ENCODE results near the gene NKD2. TPM values are rescaled to one million over a fixed set of nuclear protein-coding genes. Genes with fewer than 3 reads are reported as not detected.

The NKD2 gene
- total RNA-seq, 1 experiment from 2014 or later = 0.57 TPM

DNA sequence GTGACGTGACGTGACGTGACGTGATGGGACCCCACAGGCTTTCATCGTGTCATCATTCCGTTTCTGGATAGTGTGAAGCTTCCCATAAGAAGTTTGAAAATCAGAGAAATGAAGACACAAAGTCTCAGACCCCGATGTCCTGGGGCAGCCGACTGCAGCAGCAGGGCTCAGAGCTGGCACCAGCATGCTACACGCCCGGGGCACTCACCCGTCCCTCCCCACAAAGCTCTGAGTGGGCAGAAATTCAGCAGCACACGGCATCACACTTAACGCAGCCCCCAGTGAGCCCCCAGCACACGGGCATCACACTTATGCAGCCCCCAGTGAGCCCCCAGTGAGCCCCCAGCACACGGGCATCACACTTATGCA, 61.1 kb downstream of the NKD2 start:
- TF ChIP-seq EZH2 (IDR thresholded peaks at IDR 0.05; ENCODE audit: low read depth) = no peak
- TF ChIP-seq, protein P1, sequence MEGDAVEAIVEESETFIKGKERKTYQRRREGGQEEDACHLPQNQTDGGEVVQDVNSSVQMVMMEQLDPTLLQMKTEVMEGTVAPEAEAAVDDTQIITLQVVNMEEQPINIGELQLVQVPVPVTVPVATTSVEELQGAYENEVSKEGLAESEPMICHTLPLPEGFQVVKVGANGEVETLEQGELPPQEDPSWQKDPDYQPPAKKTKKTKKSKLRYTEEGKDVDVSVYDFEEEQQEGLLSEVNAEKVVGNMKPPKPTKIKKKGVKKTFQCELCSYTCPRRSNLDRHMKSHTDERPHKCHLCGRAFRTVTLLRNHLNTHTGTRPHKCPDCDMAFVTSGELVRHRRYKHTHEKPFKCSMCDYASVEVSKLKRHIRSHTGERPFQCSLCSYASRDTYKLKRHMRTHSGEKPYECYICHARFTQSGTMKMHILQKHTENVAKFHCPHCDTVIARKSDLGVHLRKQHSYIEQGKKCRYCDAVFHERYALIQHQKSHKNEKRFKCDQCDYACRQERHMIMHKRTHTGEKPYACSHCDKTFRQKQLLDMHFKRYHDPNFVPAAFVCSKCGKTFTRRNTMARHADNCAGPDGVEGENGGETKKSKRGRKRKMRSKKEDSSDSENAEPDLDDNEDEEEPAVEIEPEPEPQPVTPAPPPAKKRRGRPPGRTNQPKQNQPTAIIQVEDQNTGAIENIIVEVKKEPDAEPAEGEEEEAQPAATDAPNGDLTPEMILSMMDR (conservative IDR thresholded peaks at IDR 0.05) = no peak
- H3K9me2 ChIP-seq (ENCODE audit: insufficient read depth) = no peaks in the 10 kb centered on the region
- no peaks in the 10 kb centered on the region for H3K4me1 ChIP-seq (replicated peaks; ENCODE audit: insufficient read depth)
- CTCF ChIA-PET = no interaction called here
- no peak overlapping the region for H3K4me2 ChIP-seq
- H3K9me3 ChIP-seq (ENCODE audit: insufficient read depth, low read depth) = no peaks in the 10 kb centered on the region
- POLR2A ChIA-PET (ENCODE audit: unreplicated experiment) = no interaction called here
- no peaks in the 10 kb centered on the region for H3K79me2 ChIP-seq (ENCODE audit: low read depth)
- no TSS peak for BruUV-seq (replicated peaks)
- H3K27me3 ChIP-seq (ENCODE audit: insufficient read depth, low read depth) = no peaks in the 10 kb centered on the region
- H3K36me3 ChIP-seq (ENCODE audit: low read depth) = no peaks in the 10 kb centered on the region
- intact Hi-C loops (cut with micrococcal nuclease; ENCODE audit: unreplicated experiment) = loop anchor here (5.0 kb wide), 1 partner anchor 73 kb away; no protein-coding TSS in a partner anchor
- no peaks in the 10 kb centered on the region; the same call in 1 of the 2 replicates for H3F3A ChIP-seq (ENCODE audit: insufficient read depth, low read depth)
- no peak overlapping the region for H2AFZ ChIP-seq
- peaks cover 7% of the 10 kb centered on the region for H4K20me1 ChIP-seq (ENCODE audit: insufficient read depth)
- H3K27ac ChIP-seq = no peak overlapping the region
- H3K4me3 ChIP-seq = no peak overlapping the region
- DNase-seq = no peak

GRCh38 chr5:1073239-1074102, 64.9 kb downstream of the NKD2 start:
- H3F3A ChIP-seq (ENCODE audit: insufficient read depth, low read depth) = no peaks in the 10 kb centered on the region; the same call in 1 of the 2 replicates
- DNase-seq = no peak
- no peak overlapping the region for H3K4me2 ChIP-seq
- H3K27ac ChIP-seq = no peak overlapping the region
- H3K4me1 ChIP-seq (replicated peaks; ENCODE audit: insufficient read depth) = no peaks in the 10 kb centered on the region
- peaks cover 16% of the 10 kb centered on the region; the same call in 1 of the 2 replicates for H4K20me1 ChIP-seq (ENCODE audit: insufficient read depth)
- intact Hi-C loops (cut with micrococcal nuclease; ENCODE audit: unreplicated experiment) = no loop called here
- no peaks in the 10 kb centered on the region for H3K9me2 ChIP-seq (ENCODE audit: insufficient read depth)
- H3K36me3 ChIP-seq (ENCODE audit: low read depth) = peaks cover 5% of the 10 kb centered on the region; the same call in 1 of the 2 replicates
- H2AFZ ChIP-seq = no peak overlapping the region
- no peaks in the 10 kb centered on the region for H3K27me3 ChIP-seq (ENCODE audit: insufficient read depth, low read depth)
- BruUV-seq (replicated peaks) = no TSS peak
- no peak overlapping the region for H3K4me3 ChIP-seq
- CTCF ChIA-PET = no interaction called here
- no peak for TF ChIP-seq EZH2 (IDR thresholded peaks at IDR 0.05; ENCODE audit: low read depth)
- TF ChIP-seq, protein P1 (conservative IDR thresholded peaks at IDR 0.05) = no peak
- POLR2A ChIA-PET (ENCODE audit: unreplicated experiment) = no interaction called here
- H3K79me2 ChIP-seq (ENCODE audit: low read depth) = no peaks in the 10 kb centered on the region
- no peaks in the 10 kb centered on the region for H3K9me3 ChIP-seq (ENCODE audit: insufficient read depth, low read depth)

- CTCF ChIA-PET = no interaction called here
- H3K27ac ChIP-seq = no peak overlapping the region
- no peak for TF ChIP-seq EZH2 (IDR thresholded peaks at IDR 0.05; ENCODE audit: low read depth)
- TF ChIP-seq, protein P1 (conservative IDR thresholded peaks at IDR 0.05) = no peak
- no peak for DNase-seq
- H3K9me2 ChIP-seq (ENCODE audit: insufficient read depth) = no peaks in the 10 kb centered on the region
- H4K20me1 ChIP-seq (ENCODE audit: insufficient read depth) = peaks cover 16% of the 10 kb centered on the region; the same call in 1 of the 2 replicates
- no peaks in the 10 kb centered on the region for H3K79me2 ChIP-seq (ENCODE audit: low read depth)
- H3K36me3 ChIP-seq (ENCODE audit: low read depth) = peaks cover 9% of the 10 kb centered on the region; the same call in 1 of the 2 replicates
- H2AFZ ChIP-seq = no peak overlapping the region
- POLR2A ChIA-PET (ENCODE audit: unreplicated experiment) = no interaction called here
- no peaks in the 10 kb centered on the region for H3K9me3 ChIP-seq (ENCODE audit: insufficient read depth, low read depth)
- no peaks in the 10 kb centered on the region; the same call in 1 of the 2 replicates for H3F3A ChIP-seq (ENCODE audit: insufficient read depth, low read depth)
- no peak overlapping the region for H3K4me2 ChIP-seq
- intact Hi-C loops (cut with micrococcal nuclease; ENCODE audit: unreplicated experiment) = no loop called here
- no peaks in the 10 kb centered on the region for H3K4me1 ChIP-seq (replicated peaks; ENCODE audit: insufficient read depth)
- no TSS peak for BruUV-seq (replicated peaks)
- no peak overlapping the region for H3K4me3 ChIP-seq
- H3K27me3 ChIP-seq (ENCODE audit: insufficient read depth, low read depth) = no peaks in the 10 kb centered on the region
Measured at GRCh38 chr5:1074226-1074625, 65.6 kb downstream of the NKD2 start.
